GM12891 (cell line): ENCODE data around the gene CHMP2A.

Experiments used
- DNase-seq: peaks from one replicate; pipeline ENCODE4 v3.0.0; 2011; ENCODE audit warnings: low spot score; ENCODE audit not compliant: insufficient read length
- FAIRE-seq: peaks from 2 replicates; lab custom pipeline; 2011; peaks lifted over from hg19 to GRCh38; lab: Jason Lieb, UNC
- PAX5 ChIP-seq: IDR thresholded peaks from 2 replicates; pipeline ENCODE4 v1.6.1; 2011; ENCODE audit warnings: low read length, moderate library complexity, mild to moderate bottlenecking; ENCODE audit not compliant: insufficient read depth, severe bottlenecking
- POLR2A ChIP-seq: IDR thresholded peaks from 2 replicates; pipeline ENCODE4 v1.6.1; 2011; ENCODE audit warnings: low read depth, low read length, control low read depth
- POLR2AphosphoS5 ChIP-seq: IDR thresholded peaks from 2 replicates; pipeline ENCODE4 v1.6.1; 2011; ENCODE audit warnings: low read depth, low read length, control low read depth
- POU2F2 ChIP-seq: IDR thresholded peaks from 2 replicates; pipeline ENCODE4 v1.6.1; 2011; ENCODE audit warnings: low read depth, mild to moderate bottlenecking, control low read depth, low read length, moderate library complexity
- SPI1 ChIP-seq: IDR thresholded peaks from 2 replicates; pipeline ENCODE4 v1.6.1; 2011; ENCODE audit warnings: low read depth, low read length, control low read depth
- TAF1 ChIP-seq: IDR thresholded peaks from 2 replicates; pipeline ENCODE4 v1.6.1; 2011; ENCODE audit warnings: low read depth, low read length, control low read depth

The CHMP2A gene

GRCh38 chr19:58560007-58560887 lies 5.3 kb upstream of the CHMP2A start:
- DNase-seq (no peak), FAIRE-seq (peak; percentile 63)
- no peak for TF ChIP-seq POU2F2
- TF ChIP-seq SPI1 = no peak
- no peak for TF ChIP-seq POLR2A
- TF ChIP-seq POLR2AphosphoS5 = no peak
- no peak for TF ChIP-seq TAF1
- TF ChIP-seq PAX5 = no peak

GRCh38 chr19:58559275-58560006 lies 4.5 kb upstream of the CHMP2A start:
- FAIRE-seq = peak; percentile 99
- DNase-seq = peak; percentile 84

GRCh38 chr19:58558623-58559274 lies 3.8 kb upstream of the CHMP2A start:
- 0 out of 2 replicates have a peak, but pooled peaks have one; percentile 1 for TF ChIP-seq SPI1
- TF ChIP-seq TAF1 = no peak; the same call in 1 of the 2 replicates
- DNase-seq (peak; percentile 88), FAIRE-seq (no peak)

More at GRCh38 chr19:58559275-58560006, 4.5 kb upstream of the CHMP2A start:
- TF ChIP-seq POLR2AphosphoS5 (peak; percentile 95), SPI1 (peak; percentile 58), TAF1 (peak; percentile 67), POU2F2 (peak; percentile 71), POLR2A (peak; percentile 92), PAX5 (peak; percentile 83)

GRCh38 chr19:58558066-58558622 lies 3.2 kb upstream of the CHMP2A start, which contains the start of gene UBE2M:
TSS of gene UBE2M (minus strand) at chr19:58558611. CDS start at chr19:58558381, 230 bp downstream.
- no peak for DNase-seq
- FAIRE-seq = no peak

GRCh38 chr19:58557221-58558065 lies 2.5 kb upstream of the CHMP2A start:
- DNase-seq (no peak), FAIRE-seq (no peak)
- no peak for TF ChIP-seq POLR2A
- no peak for TF ChIP-seq POLR2AphosphoS5
- no peak for TF ChIP-seq TAF1
- no peak for TF ChIP-seq POU2F2
- no peak for TF ChIP-seq SPI1

More at GRCh38 chr19:58558066-58558622, 3.2 kb upstream of the CHMP2A start, which contains the start of gene UBE2M:
- TF ChIP-seq PAX5 (no peak), POLR2AphosphoS5 (no peak), TAF1 (no peak), POU2F2 (no peak)

GRCh38 chr19:58556622-58557220 lies 1.8 kb upstream of the CHMP2A start:
- DNase-seq (no peak), FAIRE-seq (no peak)
- no peak for TF ChIP-seq POLR2AphosphoS5
- TF ChIP-seq POLR2A = no peak
- no peak for TF ChIP-seq SPI1
- TF ChIP-seq POU2F2 = no peak
- no peak for TF ChIP-seq TAF1
- TF ChIP-seq PAX5 = no peak

GRCh38 chr19:58555920-58556621 lies 1.2 kb upstream of the CHMP2A start:
- TF ChIP-seq POLR2AphosphoS5 (no peak), TAF1 (no peak), POLR2A (no peak), POU2F2 (no peak), PAX5 (no peak), SPI1 (no peak)
- no peak for DNase-seq
- FAIRE-seq = no peak
